Left ventricle myocardium inferior (tissue), 1 donor: ENCODE measurements around the gene GPC5. TPM values are rescaled to one million over a fixed set of nuclear protein-coding genes. Genes with fewer than 3 reads are reported as not detected.
A peak's percentile ranks its signal among the peaks of the same experiment; 100 is the strongest.

Experiments
- DNase-seq: peaks from one replicate; pipeline ENCODE4 v3.0.0-alpha.2; 2020
- H3K27ac ChIP-seq: fragments of 200-600 bp; replicated peaks from 2 replicates; pipeline ENCODE4 v1.8.0; 2021
- H3K27me3 ChIP-seq: fragments of 200-600 bp; 2 replicates; pipeline ENCODE4 v1.8.0; 2021; ENCODE audit warnings: low read depth
- H3K36me3 ChIP-seq: fragments of 200-600 bp; 2 replicates; pipeline ENCODE4 v1.8.0; 2021
- H3K4me1 ChIP-seq: fragments of 200-600 bp; 2 replicates; pipeline ENCODE4 v1.8.0; 2021
- H3K4me3 ChIP-seq: fragments of 200-600 bp; 2 replicates; pipeline ENCODE4 v1.8.0; 2021; ENCODE audit warnings: mild to moderate bottlenecking, moderate library complexity
- H3K9me3 ChIP-seq: fragments of 200-600 bp; replicated peaks from 2 replicates; pipeline ENCODE4 v1.8.0; 2021
- CTCF ChIP-seq: fragments of 200-600 bp; IDR thresholded peaks from 2 replicates; pipeline ENCODE4 v1.8.0; 2021; ENCODE audit warnings: antibody characterized with exemption, mild to moderate bottlenecking, borderline replicate concordance
- intact Hi-C: fragments of 100-400 bp; cut with micrococcal nuclease; formaldehyde crosslinking; loops from one replicate; pipeline ENCODE4 v1.11.0; 2022
- total RNA-seq: library from RNA; stranded (reverse); fragmentation: NEBNext Ultra II Directional; extraction: Animal tissue kit (Norgen Biotek cat#: 25700); gene quantifications from one replicate; pipeline ENCODE4 v1.2.1, GENCODE V29; 2021
- donor health status: DM: no; HTN: yes; CAD: no; lungs with severe emphysema.

The GPC5 gene
- total RNA-seq, 1 donor from 2014 or later = 1.5 TPM

GRCh38 chr13:91922969-91923592 lies 524.7 kb downstream of the GPC5 start:
- no peaks in the 10 kb centered on the region for H3K36me3 ChIP-seq
- no peak overlapping the region for H3K27ac ChIP-seq
- intact Hi-C loops = no loop called here
- H3K27me3 ChIP-seq = no peaks in the 10 kb centered on the region
- H3K9me3 ChIP-seq = no peaks in the 10 kb centered on the region
- no peak for DNase-seq
- no peaks in the 10 kb centered on the region for H3K4me1 ChIP-seq
- H3K4me3 ChIP-seq = no peak overlapping the region
- TF ChIP-seq CTCF = peak; percentile 27

- no peak for DNase-seq
- Histone ChIP-seq H3K36me3 (no peaks in the 10 kb centered on the region), H3K27me3 (no peaks in the 10 kb centered on the region), H3K4me3 (no peak overlapping the region), H3K27ac (no peak overlapping the region), H3K4me1 (peaks cover 6% of the 10 kb centered on the region), H3K9me3 (no peaks in the 10 kb centered on the region)
- TF ChIP-seq CTCF = no peak
- intact Hi-C loops = no loop called here
Observed at GRCh38 chr13:91930687-91931086, 532.3 kb downstream of the GPC5 start.

GRCh38 chr13:91934354-91934753 lies 535.9 kb downstream of the GPC5 start:
- no peak for DNase-seq
- Histone ChIP-seq H3K4me1 (peaks cover 6% of the 10 kb centered on the region), H3K27ac (no peak overlapping the region), H3K27me3 (no peaks in the 10 kb centered on the region), H3K4me3 (no peak overlapping the region), H3K9me3 (no peaks in the 10 kb centered on the region), H3K36me3 (no peaks in the 10 kb centered on the region)
- no peak for TF ChIP-seq CTCF
- intact Hi-C loops = no loop called here

DNA sequence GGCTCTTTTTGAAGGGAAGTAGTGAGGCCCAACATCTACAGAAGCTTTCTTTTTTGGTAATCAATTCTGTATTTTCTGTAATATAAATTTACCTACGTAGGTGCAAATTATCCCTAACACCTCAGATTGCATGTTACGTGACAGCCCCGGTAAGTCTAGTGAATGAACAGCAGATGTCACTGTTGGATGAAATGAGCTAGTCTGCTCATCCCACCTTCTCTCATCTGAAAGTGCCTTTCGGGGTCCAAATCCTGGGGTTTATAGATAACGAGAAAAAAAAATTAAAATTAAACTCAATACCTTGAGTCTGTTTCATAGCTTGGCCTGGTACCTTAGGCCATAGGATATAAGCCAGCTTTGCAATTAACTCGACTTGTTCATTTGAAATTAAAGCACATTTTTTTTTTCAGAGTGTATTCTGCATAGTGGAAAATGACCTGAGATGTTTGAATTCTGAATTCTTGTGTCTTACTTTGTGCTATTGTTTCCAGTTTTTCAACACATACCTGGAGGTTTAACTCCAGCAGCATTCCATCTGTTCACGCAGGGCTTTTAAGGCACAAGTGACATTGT lies 548.2 kb downstream of the GPC5 start:
- Histone ChIP-seq H3K4me1 (no peaks in the 10 kb centered on the region), H3K27ac (no peak overlapping the region), H3K4me3 (no peak overlapping the region), H3K36me3 (no peaks in the 10 kb centered on the region), H3K9me3 (no peaks in the 10 kb centered on the region), H3K27me3 (no peaks in the 10 kb centered on the region)
- no peak for DNase-seq
- peak; percentile 44 for TF ChIP-seq CTCF
- intact Hi-C loops = no loop called here

DNA sequence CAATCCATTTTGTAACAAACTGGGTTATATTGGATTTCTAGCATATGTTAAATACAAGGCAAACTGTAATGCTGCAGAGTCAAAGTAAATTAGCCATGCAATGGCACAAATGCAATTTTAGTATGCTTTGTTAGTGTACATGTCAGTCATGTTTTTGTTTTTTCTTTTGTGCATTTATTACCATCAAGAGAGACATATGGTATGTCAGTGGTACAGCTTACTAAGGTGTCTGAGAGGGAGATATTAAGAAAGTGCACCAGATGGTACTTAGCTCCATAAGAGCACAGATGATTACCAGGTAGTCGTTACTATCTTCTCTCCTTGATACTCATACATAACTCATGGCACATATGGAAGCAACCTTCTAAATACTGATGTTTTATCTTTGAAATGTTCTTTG lies 550.3 kb downstream of the GPC5 start:
- H3K27me3 ChIP-seq = no peaks in the 10 kb centered on the region
- H3K4me3 ChIP-seq = no peak overlapping the region
- TF ChIP-seq CTCF = no peak
- no peaks in the 10 kb centered on the region for H3K4me1 ChIP-seq
- intact Hi-C loops = no loop called here
- no peak for DNase-seq
- H3K36me3 ChIP-seq = no peaks in the 10 kb centered on the region
- no peaks in the 10 kb centered on the region for H3K9me3 ChIP-seq
- H3K27ac ChIP-seq = no peak overlapping the region
